Right forelimb (tissue), 1 donor: ENCODE data around the gene NDUFV1.
A peak's percentile ranks its signal among the peaks of the same experiment; 100 is the strongest.
"Not testable (repeated sequence)": the region's sequence is repeated elsewhere in the genome, so short reads cannot be mapped to it uniquely, and the experiment has no call there.

Source experiments
- DNase-seq: peaks from one replicate; pipeline ENCODE4 v3.0.0-alpha.2; 2018

NDUFV1 gene

GRCh38 chr11:67606492-67607295 lies at the start of gene NDUFV1:
TSS of gene NDUFV1 (plus strand) at chr11:67606936. CDS start at chr11:67607005, 69 bp downstream.
- peak; percentile 98 for DNase-seq

GRCh38 chr11:67558084-67558772 lies 48.5 kb upstream of the NDUFV1 start:
- DNase-seq = peak; percentile 58

- no peak for DNase-seq
These were observed 44.6 kb upstream of the NDUFV1 start for GRCh38 chr11:67561971-67562619.

GRCh38 chr11:67562963-67563704 lies 43.6 kb upstream of the NDUFV1 start:
- no peak for DNase-seq

- not testable (repeated sequence) for DNase-seq
These were observed 43.0 kb upstream of the NDUFV1 start for GRCh38 chr11:67563705-67564114.

- DNase-seq = no peak
These were observed 42.5 kb upstream of the NDUFV1 start for GRCh38 chr11:67564230-67564629.

GRCh38 chr11:67571443-67571842 lies 35.3 kb upstream of the NDUFV1 start:
- DNase-seq = no peak

- no peak for DNase-seq
These were observed 34.4 kb upstream of the NDUFV1 start for GRCh38 chr11:67572305-67572704.

- DNase-seq = no peak
These were observed 33.9 kb upstream of the NDUFV1 start for GRCh38 chr11:67572747-67573419.

- DNase-seq = no peak
These were observed 31.8 kb upstream of the NDUFV1 start for GRCh38 chr11:67574938-67575337.

GRCh38 chr11:67576735-67577475 lies 29.8 kb upstream of the NDUFV1 start:
- no peak for DNase-seq

GRCh38 chr11:67577951-67578350 lies 28.8 kb upstream of the NDUFV1 start:
- no peak for DNase-seq

GRCh38 chr11:67581469-67581868 lies 25.3 kb upstream of the NDUFV1 start:
- DNase-seq = no peak

- DNase-seq = no peak
These were observed 24.7 kb upstream of the NDUFV1 start for GRCh38 chr11:67582011-67582410.

GRCh38 chr11:67583247-67584204 lies 23.2 kb upstream of the NDUFV1 start, which contains the start of gene GSTP1:
TSS of gene GSTP1 (plus strand) at chr11:67583812. CDS start at chr11:67583844, 32 bp downstream.
- peak; percentile 91 for DNase-seq

GRCh38 chr11:67584205-67584880 lies 22.4 kb upstream of the NDUFV1 start:
- DNase-seq = peak; percentile 77

- DNase-seq = no peak
These were observed 21.6 kb upstream of the NDUFV1 start for GRCh38 chr11:67584881-67585873.

GRCh38 chr11:67585911-67586310 lies 20.8 kb upstream of the NDUFV1 start:
- DNase-seq = no peak
